Esophagus muscularis mucosa (tissue), 4 donors: ENCODE measurements around the gene SAMD5. TPM values are rescaled to one million over a fixed set of nuclear protein-coding genes. Genes with fewer than 3 reads are reported as not detected.

Experiments
- DNase-seq: peaks from one replicate; pipeline ENCODE4 v3.0.0-alpha.2; 2017; ENCODE audit errors: extremely low spot score
- H3K27ac ChIP-seq, 4 donors: fragments of 200-600 bp; sonication (generic); replicated peaks in 1 of 4; 1 replicate in 3 of 4; 2 replicates in 1 of 4; pipeline ENCODE4 v1.5.1; 2016 to 2019; ENCODE audit warnings: mild to moderate bottlenecking in 1 of 4
- H3K27me3 ChIP-seq, 4 donors: fragments of 200-600 bp; sonication (generic); one replicate each; pipeline versions ENCODE4 v1.5.1 to v1.6.0; 2016 to 2019
- H3K36me3 ChIP-seq, 4 donors: fragments of 200-600 bp; sonication (generic); one replicate each; pipeline ENCODE4 v1.5.1; 2016 to 2019
- H3K4me1 ChIP-seq, 4 donors: fragments of 200-600 bp; sonication (generic); one replicate each; pipeline ENCODE4 v1.5.1; 2016 to 2019
- H3K4me3 ChIP-seq, 4 donors: fragments of 200-600 bp; sonication (generic); 1 replicate in 2 of 4; 2 replicates in 2 of 4; pipeline ENCODE4 v1.5.1; 2016 to 2019; ENCODE audit warnings: mild to moderate bottlenecking in 4 of 4, moderate library complexity in 1 of 4
- H3K9me3 ChIP-seq, 4 donors: fragments of 200-600 bp; sonication (generic); 1 replicate in 3 of 4; 2 replicates in 1 of 4; pipeline ENCODE4 v1.5.1; 2016 to 2019
- CTCF ChIP-seq, 3 experiments: fragments of 200-600 bp in 2 of 3; fragments of 450-650 bp in 1 of 3; sonication (generic) in 2 of 3; IDR thresholded peaks; one replicate each; pipeline ENCODE4 v1.5.1; 2017 to 2019; ENCODE audit warnings: antibody characterized with exemption in 3 of 3, mild to moderate bottlenecking in 2 of 3, moderate library complexity in 1 of 3
- EP300 ChIP-seq: sonication (generic); formaldehyde crosslinking; IDR thresholded peaks from one replicate; pipeline ENCODE4 v1.6.1; 2017; ENCODE audit warnings: antibody characterized with exemption
- POLR2A ChIP-seq: fragments of 450-650 bp; IDR thresholded peaks from one replicate; pipeline ENCODE4 v1.6.1; 2017; ENCODE audit warnings: antibody characterized with exemption, moderate library complexity, mild to moderate bottlenecking, low read depth
- POLR2AphosphoS5 ChIP-seq, 2 donors: sonication (generic); formaldehyde crosslinking; IDR thresholded peaks; one replicate each; pipeline ENCODE4 v1.6.1; 2017; ENCODE audit warnings: antibody characterized with exemption in 2 of 2
- WGBS: methylation state at CpG from one replicate; pipeline ENCODE4 v1.1.5; 2018; 5-methylcytosine and 5-hydroxymethylcytosine counted together
- intact Hi-C: fragments of 100-400 bp; cut with DNase I; formaldehyde crosslinking; loops from one replicate; pipeline ENCODE4 v1.15.1; 2023
- total RNA-seq, 4 donors: library from RNA; depleted of rRNA; stranded (reverse); fragments of >200 nt; gene quantifications; one replicate each; pipeline versions ENCODE4 v1.1.0 to v1.2.1, GENCODE V29; 2016

SAMD5 gene
- total RNA-seq, 4 donors from 2014 or later = 0.42 to 0.86 (median 0.64) TPM

- TF ChIP-seq POLR2A (no peak), CTCF (IDR thresholded peaks at IDR 0.05) (no peak), POLR2AphosphoS5 (IDR thresholded peaks at IDR 0.05) (no peak), EP300 (no peak)
- peaks cover 0 to 64% (median 19%) of the 10 kb centered on the region in 4 donors for H3K27me3 ChIP-seq
- no peak overlapping the region for H3K27ac ChIP-seq
- intact Hi-C loops = loop anchor here (10.0 kb wide), 1 partner anchor 955 kb away; no protein-coding TSS in a partner anchor
- no peaks in the 10 kb centered on the region for H3K36me3 ChIP-seq
- H3K4me1 ChIP-seq = peaks cover 13 to 33% (median 31%) of the 10 kb centered on the region in 4 donors
- WGBS = 49% methylated on average over 7 of the region's 7 CpGs
- no peak for DNase-seq
- peak overlapping the region; percentile 58 to 68 (median 60) for H3K4me3 ChIP-seq
- H3K9me3 ChIP-seq = no peaks in the 10 kb centered on the region
Measured at GRCh38 chr6:147509891-147510290, 1.4 kb downstream of the SAMD5 start.

GRCh38 chr6:147510929-147511590 lies 2.6 kb downstream of the SAMD5 start:
- intact Hi-C loops = no loop called here
- peaks cover 0 to 55% (median 19%) of the 10 kb centered on the region in 4 donors for H3K27me3 ChIP-seq
- H3K4me3 ChIP-seq = no peak overlapping the region
- no peaks in the 10 kb centered on the region for H3K36me3 ChIP-seq
- H3K27ac ChIP-seq = no peak overlapping the region
- no peak for DNase-seq
- H3K9me3 ChIP-seq = no peaks in the 10 kb centered on the region
- H3K4me1 ChIP-seq = peaks cover 13 to 33% (median 31%) of the 10 kb centered on the region in 4 donors
- 69% methylated on average over 5 of the region's 5 CpGs for WGBS
- TF ChIP-seq POLR2AphosphoS5 (IDR thresholded peaks at IDR 0.05) (no peak), POLR2A (no peak), CTCF (IDR thresholded peaks at IDR 0.05) (no peak), EP300 (no peak)

- Histone ChIP-seq H3K27ac (no peak overlapping the region), H3K36me3 (no peaks in the 10 kb centered on the region), H3K4me1 (no peaks in the 10 kb centered on the region), H3K4me3 (no peak overlapping the region), H3K9me3 (no peaks in the 10 kb centered on the region), H3K27me3 (peaks cover 0 to 21% (median 0%) of the 10 kb centered on the region in 4 donors)
- TF ChIP-seq POLR2A (no peak), EP300 (no peak), POLR2AphosphoS5 (IDR thresholded peaks at IDR 0.05) (no peak), CTCF (IDR thresholded peaks at IDR 0.05) (no peak)
- WGBS = 35% methylated on average over 2 of the region's 2 CpGs
- intact Hi-C loops = no loop called here
- no peak for DNase-seq
Measured at GRCh38 chr6:147514831-147515230, 6.3 kb downstream of the SAMD5 start.

GRCh38 chr6:147515327-147515726 lies 6.8 kb downstream of the SAMD5 start:
- H3K4me3 ChIP-seq = no peak overlapping the region
- H3K27me3 ChIP-seq = peaks cover 0 to 16% (median 0%) of the 10 kb centered on the region in 4 donors
- H3K9me3 ChIP-seq = no peaks in the 10 kb centered on the region
- no peak overlapping the region for H3K27ac ChIP-seq
- TF ChIP-seq EP300 = no peak
- no peak for TF ChIP-seq POLR2AphosphoS5 (IDR thresholded peaks at IDR 0.05)
- no peak for TF ChIP-seq POLR2A
- TF ChIP-seq CTCF (IDR thresholded peaks at IDR 0.05) = no peak
- WGBS = 90% methylated on average over 2 of the region's 2 CpGs
- H3K4me1 ChIP-seq = no peaks in the 10 kb centered on the region
- intact Hi-C loops = no loop called here
- no peaks in the 10 kb centered on the region for H3K36me3 ChIP-seq
- no peak for DNase-seq
